ENCODE data around the gene WNT2B.
"Not testable (repeated sequence)": the region's sequence is repeated elsewhere in the genome, so short reads cannot be mapped to it uniquely, and the experiment has no call there.

The WNT2B gene

GRCh38 chr1:112508278-112509004, at the start of gene WNT2B:
Gene WNT2B, plus strand, starts transcription at chr1:112508965. Its CDS starts 298 bp downstream, at chr1:112509263.
- DNase-seq = peak; percentile 40

- DNase-seq = no peak
These were observed 48.1 kb upstream of the WNT2B start for GRCh38 chr1:112460615-112461014.

GRCh38 chr1:112461200-112461871, 47.4 kb upstream of the WNT2B start:
- DNase-seq = no peak

DNA sequence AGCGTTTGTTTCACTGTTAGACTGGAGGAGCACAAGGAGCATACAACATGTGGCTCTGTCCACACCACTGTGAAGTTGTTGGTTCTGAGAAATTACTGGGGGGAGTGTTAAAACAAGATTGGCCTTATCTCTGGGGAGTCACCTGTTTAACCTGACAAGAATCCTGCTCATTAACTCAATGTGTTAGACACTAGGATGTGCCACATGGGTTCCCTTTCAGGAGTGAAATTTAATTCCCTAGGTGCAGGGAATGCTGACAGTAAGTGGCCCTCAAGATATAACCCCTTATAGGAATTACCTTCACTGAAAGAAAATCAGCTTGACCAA, 45.8 kb upstream of the WNT2B start:
- no peak for DNase-seq

- DNase-seq = no peak
These were observed 44.3 kb upstream of the WNT2B start for GRCh38 chr1:112464501-112464900.

DNA sequence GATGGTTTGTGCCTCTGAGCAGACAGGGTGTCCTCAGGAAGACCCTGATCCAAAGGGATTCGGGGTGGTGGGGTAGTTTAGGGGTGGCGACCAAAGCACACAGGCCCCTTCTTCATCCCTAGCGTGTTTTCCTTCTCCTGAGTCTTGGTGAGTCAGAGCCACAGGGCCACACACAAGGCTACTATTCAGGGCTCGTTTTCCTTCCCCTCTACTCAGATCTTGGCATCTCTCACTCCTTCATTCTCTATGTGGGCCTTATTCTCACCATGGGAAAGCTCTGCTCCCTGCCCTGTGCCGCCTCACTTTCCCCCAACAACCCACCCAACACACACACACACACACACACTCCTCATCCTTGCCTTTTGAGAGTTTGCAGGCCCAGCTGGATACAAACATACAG, 43.6 kb upstream of the WNT2B start:
- DNase-seq = no peak

DNA sequence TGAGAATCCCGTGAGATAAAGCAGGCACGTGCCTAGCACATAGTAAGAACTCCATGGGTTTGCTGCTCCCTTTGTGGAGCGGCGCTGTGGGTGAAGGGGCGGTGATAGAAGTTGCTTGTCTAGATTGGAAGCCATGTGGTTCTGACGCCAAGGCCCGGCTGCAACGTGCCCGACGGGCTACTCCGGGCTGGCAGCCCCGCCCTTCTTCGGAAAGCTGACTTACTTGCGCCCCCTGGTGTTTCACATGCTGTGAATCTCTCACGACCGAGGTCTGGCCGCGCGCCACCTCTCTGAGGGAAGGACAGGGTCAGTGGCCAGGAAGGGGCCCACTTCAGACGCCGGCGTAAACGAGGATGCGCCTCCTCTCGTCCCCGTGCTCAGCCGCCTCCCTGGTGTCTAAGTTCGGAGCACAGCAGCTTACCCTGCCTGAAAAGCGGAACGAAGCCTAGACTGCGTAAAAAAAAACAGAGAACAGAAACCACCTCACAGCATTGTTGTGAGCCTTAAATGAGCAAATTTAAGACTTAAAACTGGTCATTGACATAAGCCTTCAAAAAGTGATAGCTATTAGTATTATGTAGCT, 42.6 kb upstream of the WNT2B start:
- peak; percentile 83 for DNase-seq

- DNase-seq = not testable (repeated sequence)
These were observed 38.4 kb upstream of the WNT2B start for GRCh38 chr1:112470324-112470723.

DNA sequence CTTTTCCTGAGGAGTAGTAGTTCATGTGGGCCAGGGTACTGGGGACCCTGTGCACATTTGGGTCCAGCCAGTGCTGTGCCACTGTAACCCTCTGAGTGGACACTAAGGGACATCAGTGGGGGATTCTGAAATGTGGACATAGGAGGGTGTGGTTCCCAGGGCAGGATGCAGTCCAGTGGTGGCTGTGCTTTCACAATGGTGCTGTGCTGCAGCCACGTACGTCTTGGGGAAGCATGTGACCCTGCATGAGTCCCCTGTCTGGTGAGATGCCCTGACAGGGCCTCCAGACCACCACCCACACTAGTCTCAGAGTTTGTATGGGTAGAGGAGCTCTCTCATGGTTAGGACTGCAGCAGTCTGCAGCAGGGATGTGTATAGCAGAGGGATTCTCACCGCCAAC, 37.8 kb upstream of the WNT2B start:
- DNase-seq = no peak

- DNase-seq = no peak
These were observed 36.6 kb upstream of the WNT2B start for GRCh38 chr1:112472142-112472541.

GRCh38 chr1:112477550-112477949, 31.2 kb upstream of the WNT2B start:
- no peak for DNase-seq

GRCh38 chr1:112478314-112478713, 30.5 kb upstream of the WNT2B start:
- DNase-seq = no peak

- not testable (repeated sequence) for DNase-seq
These were observed 22.7 kb upstream of the WNT2B start for GRCh38 chr1:112486063-112486462.

- not testable (repeated sequence) for DNase-seq
These were observed 21.1 kb upstream of the WNT2B start for GRCh38 chr1:112487686-112488085.

DNA sequence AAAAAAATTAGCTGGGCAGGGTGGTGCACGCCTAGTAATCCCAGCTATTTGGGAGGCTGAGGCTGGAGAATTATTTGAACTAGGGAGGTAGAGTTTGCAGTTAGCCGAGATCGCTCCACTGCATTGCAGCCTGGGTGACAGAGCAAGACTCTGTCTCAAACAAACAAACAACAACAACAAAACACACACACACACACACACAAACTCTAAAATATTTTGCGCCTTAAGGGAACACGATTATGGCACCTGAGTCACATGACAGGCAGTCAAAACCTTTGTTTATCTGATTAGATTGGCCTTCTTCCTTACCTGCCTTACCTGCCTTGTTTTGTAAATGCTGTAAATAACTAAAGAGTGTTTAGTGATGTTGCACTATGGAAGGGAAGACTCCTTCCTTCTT, 20.6 kb upstream of the WNT2B start:
- no peak for DNase-seq

GRCh38 chr1:112492076-112492475, 16.7 kb upstream of the WNT2B start:
- DNase-seq = no peak

DNA sequence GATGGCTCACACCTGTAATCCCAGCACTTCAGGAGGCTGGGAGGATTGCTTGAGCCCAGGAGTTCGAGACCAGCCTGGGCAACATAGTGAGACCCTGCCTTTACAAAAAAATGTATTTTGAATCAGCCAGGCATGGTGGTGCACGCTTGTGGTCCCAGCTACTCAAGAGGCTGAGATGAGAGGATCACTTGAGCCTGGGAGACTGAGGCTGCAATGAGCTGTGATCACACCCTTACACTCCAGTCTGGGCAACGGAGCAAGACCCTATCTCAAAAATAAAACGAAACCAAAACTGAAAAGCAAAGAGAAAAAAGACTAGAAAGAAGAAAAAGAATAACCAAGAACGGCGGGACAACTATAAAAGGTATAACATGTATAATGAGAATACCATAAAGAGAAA, 15.4 kb upstream of the WNT2B start:
- no peak for DNase-seq

- no peak for DNase-seq
These were observed 12.5 kb upstream of the WNT2B start for GRCh38 chr1:112496290-112496689.

GRCh38 chr1:112501810-112502641, 6.7 kb upstream of the WNT2B start:
- peak; percentile 41 for DNase-seq

- no peak for DNase-seq
These were observed 5.9 kb upstream of the WNT2B start for GRCh38 chr1:112502826-112503225.

- DNase-seq = no peak
These were observed 4.6 kb upstream of the WNT2B start for GRCh38 chr1:112504001-112504660.

GRCh38 chr1:112504661-112505399, 3.9 kb upstream of the WNT2B start:
- DNase-seq = no peak
